Gastroesophageal sphincter (tissue), 4 donors: ENCODE data around the gene KLF6. TPM values are rescaled to one million over a fixed set of nuclear protein-coding genes. Genes with fewer than 3 reads are reported as not detected.

Source experiments
- ATAC-seq: fragments of 150-250 bp; one replicate; pipeline ENCODE4 v1.9.1; 2016; ENCODE audit warnings: mild to moderate bottlenecking, moderate library complexity
- H3K27ac ChIP-seq, 4 donors: fragments of 200-600 bp; sonication (generic) in 3 of 4; 1 replicate in 3 of 4; 2 replicates in 1 of 4; pipeline ENCODE4 v1.5.1; 2016 to 2019
- H3K27me3 ChIP-seq: fragments of 200-600 bp; sonication (generic); one replicate; pipeline ENCODE4 v1.5.1; 2019
- H3K36me3 ChIP-seq, 2 donors: fragments of 200-600 bp; sonication (generic); one replicate each; pipeline ENCODE4 v1.5.1; 2019; ENCODE audit warnings: control low read depth in 1 of 2
- H3K4me1 ChIP-seq, 3 donors: fragments of 200-600 bp; sonication (generic); 1 replicate in 2 of 3; 2 replicates in 1 of 3; pipeline ENCODE4 v1.5.1; 2016 to 2019; ENCODE audit warnings: control low read depth in 2 of 3
- H3K4me3 ChIP-seq, 2 donors: fragments of 200-600 bp; sonication (generic); one replicate each; pipeline ENCODE4 v1.5.1; 2019; ENCODE audit warnings: mild to moderate bottlenecking in 1 of 2, moderate library complexity in 1 of 2
- H3K9me3 ChIP-seq, 3 donors: fragments of 200-600 bp; sonication (generic); one replicate each; pipeline ENCODE4 v1.5.1; 2017 to 2019; ENCODE audit warnings: control low read depth in 2 of 3
- EP300 ChIP-seq: sonication (generic); formaldehyde crosslinking; IDR thresholded peaks from one replicate; pipeline ENCODE4 v1.6.1; 2017; ENCODE audit warnings: antibody characterized with exemption, mild to moderate bottlenecking
- POLR2A ChIP-seq, 2 donors: fragments of 450-650 bp; IDR thresholded peaks; one replicate each; pipeline ENCODE4 v1.6.1; 2017; ENCODE audit warnings: antibody characterized with exemption in 2 of 2, mild to moderate bottlenecking in 2 of 2, moderate library complexity in 1 of 2
- POLR2AphosphoS5 ChIP-seq: sonication (generic); formaldehyde crosslinking; IDR thresholded peaks from one replicate; pipeline ENCODE4 v1.6.1; 2017; ENCODE audit warnings: antibody characterized with exemption
- WGBS, 2 donors: methylation state at CpG; one replicate each; pipeline ENCODE4 v1.1.5; 2018; ENCODE audit warnings: low coverage in 1 of 2; 5-methylcytosine and 5-hydroxymethylcytosine counted together
- total RNA-seq, 4 donors: library from RNA; depleted of rRNA; stranded (reverse); fragments of >200 nt; gene quantifications; one replicate each; pipeline ENCODE4 v1.1.0, GENCODE V29; 2016
- TF ChIP-seq, protein P1 (sequence below), 4 experiments: fragments of 200-600 bp in 2 of 4; fragments of 450-650 bp in 2 of 4; sonication (generic) in 1 of 4; IDR thresholded peaks; one replicate each; pipeline ENCODE4 v1.5.1; 2017 to 2019; ENCODE audit warnings: antibody characterized with exemption in 4 of 4, mild to moderate bottlenecking in 2 of 4, moderate library complexity in 2 of 4

KLF6 gene
- total RNA-seq, 4 donors from 2014 or later, result 90.3 to 113 (median 105) TPM

DNA sequence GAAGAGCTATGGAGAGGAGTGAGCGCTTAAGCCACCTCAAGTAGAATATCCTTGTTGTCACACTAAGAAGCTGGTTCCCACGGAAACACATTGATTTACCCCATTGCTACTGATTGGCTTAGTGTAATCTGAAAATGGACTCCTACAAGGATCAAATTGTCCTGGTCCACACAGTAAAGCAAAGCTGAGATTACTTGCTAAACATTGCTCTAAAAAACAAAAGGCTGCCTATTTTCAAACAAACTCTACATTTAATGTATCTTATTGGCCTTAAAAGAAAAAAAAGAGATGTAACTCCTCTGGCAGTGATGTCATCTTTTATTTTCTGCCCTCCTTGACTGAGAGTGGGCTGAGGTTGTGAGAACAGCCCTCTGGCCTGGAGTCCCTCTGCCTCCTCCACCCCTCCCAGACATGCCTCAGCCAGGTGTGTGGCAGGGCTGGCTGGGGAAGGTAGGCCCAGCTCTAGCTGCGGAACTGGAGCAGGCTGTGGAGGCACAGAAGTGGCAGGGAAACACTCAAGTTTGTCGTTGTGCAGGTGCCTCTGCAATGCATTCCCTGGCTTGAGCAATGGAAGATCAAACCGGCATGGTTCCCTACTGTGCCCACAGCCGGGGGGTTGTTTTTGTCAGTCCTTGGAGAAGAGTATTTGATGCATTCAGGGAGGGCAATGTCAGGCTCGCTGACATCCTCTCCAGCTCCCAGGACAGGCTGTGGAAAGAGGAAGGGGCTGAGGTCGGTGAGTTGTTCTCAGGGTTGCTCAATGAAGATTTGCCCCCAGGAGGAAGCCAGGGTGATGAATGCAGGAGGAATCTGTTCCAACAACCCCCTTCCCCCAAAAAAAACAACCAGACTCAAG, 9.1 kb downstream of the KLF6 start:
- H3K27me3 ChIP-seq, result no peaks in the 10 kb centered on the region
- TF ChIP-seq, protein P1, sequence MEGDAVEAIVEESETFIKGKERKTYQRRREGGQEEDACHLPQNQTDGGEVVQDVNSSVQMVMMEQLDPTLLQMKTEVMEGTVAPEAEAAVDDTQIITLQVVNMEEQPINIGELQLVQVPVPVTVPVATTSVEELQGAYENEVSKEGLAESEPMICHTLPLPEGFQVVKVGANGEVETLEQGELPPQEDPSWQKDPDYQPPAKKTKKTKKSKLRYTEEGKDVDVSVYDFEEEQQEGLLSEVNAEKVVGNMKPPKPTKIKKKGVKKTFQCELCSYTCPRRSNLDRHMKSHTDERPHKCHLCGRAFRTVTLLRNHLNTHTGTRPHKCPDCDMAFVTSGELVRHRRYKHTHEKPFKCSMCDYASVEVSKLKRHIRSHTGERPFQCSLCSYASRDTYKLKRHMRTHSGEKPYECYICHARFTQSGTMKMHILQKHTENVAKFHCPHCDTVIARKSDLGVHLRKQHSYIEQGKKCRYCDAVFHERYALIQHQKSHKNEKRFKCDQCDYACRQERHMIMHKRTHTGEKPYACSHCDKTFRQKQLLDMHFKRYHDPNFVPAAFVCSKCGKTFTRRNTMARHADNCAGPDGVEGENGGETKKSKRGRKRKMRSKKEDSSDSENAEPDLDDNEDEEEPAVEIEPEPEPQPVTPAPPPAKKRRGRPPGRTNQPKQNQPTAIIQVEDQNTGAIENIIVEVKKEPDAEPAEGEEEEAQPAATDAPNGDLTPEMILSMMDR (IDR thresholded peaks at IDR 0.05), result no peak
- peak; percentile 83 for TF ChIP-seq POLR2AphosphoS5
- peak in 1 of 2 donors; percentile 11 for TF ChIP-seq POLR2A (IDR thresholded peaks at IDR 0.05)
- TF ChIP-seq EP300, result no peak
- 60 to 81% methylated on average over 2 to 3 of the region's 8 CpGs for WGBS, 2 donors
- peak; percentile 40 for ATAC-seq
- peaks cover 5 to 58% of the 10 kb centered on the region in 2 donors for H3K36me3 ChIP-seq
- peaks cover 25 to 68% (median 33%) of the 10 kb centered on the region in 3 donors for H3K4me1 ChIP-seq
- peak overlapping the region; percentile 93 to 100 (median 100) for H3K27ac ChIP-seq
- no peak overlapping the region for H3K4me3 ChIP-seq
- no peaks in the 10 kb centered on the region for H3K9me3 ChIP-seq

GRCh38 chr10:3774814-3775695, 10.0 kb downstream of the KLF6 start:
- H3K27ac ChIP-seq, result peak overlapping the region; percentile 93 to 100 (median 100)
- ATAC-seq, result peak; percentile 42
- H3K9me3 ChIP-seq, result no peaks in the 10 kb centered on the region
- WGBS, 2 donors, result 35 to 47% methylated on average over 17 to 18 of the region's 21 CpGs
- peaks cover 5 to 49% of the 10 kb centered on the region in 2 donors for H3K36me3 ChIP-seq
- no peak overlapping the region for H3K4me3 ChIP-seq
- TF ChIP-seq POLR2AphosphoS5, result peak; percentile 87
- TF ChIP-seq, protein P1 (IDR thresholded peaks at IDR 0.05), result no peak
- no peak for TF ChIP-seq EP300
- no peak for TF ChIP-seq POLR2A (IDR thresholded peaks at IDR 0.05)
- no peaks in the 10 kb centered on the region for H3K27me3 ChIP-seq
- H3K4me1 ChIP-seq, result peaks cover 25 to 59% (median 33%) of the 10 kb centered on the region in 3 donors

GRCh38 chr10:3774018-3774813, 10.8 kb downstream of the KLF6 start:
- Histone ChIP-seq H3K27ac (peak overlapping the region; percentile 93 to 100 (median 100)), H3K9me3 (no peaks in the 10 kb centered on the region), H3K4me1 (peaks cover 23 to 50% (median 28%) of the 10 kb centered on the region in 3 donors), H3K4me3 (no peak overlapping the region), H3K36me3 (peaks cover 5 to 41% of the 10 kb centered on the region in 2 donors), H3K27me3 (no peaks in the 10 kb centered on the region)
- no peak for ATAC-seq
- 89 to 96% methylated on average over 8 to 12 of the region's 17 CpGs for WGBS, 2 donors
- TF ChIP-seq EP300 (no peak), POLR2A (IDR thresholded peaks at IDR 0.05) (no peak), POLR2AphosphoS5 (no peak)
- TF ChIP-seq, protein P1 (IDR thresholded peaks at IDR 0.05), result no peak

- no peaks in the 10 kb centered on the region for H3K27me3 ChIP-seq
- no peaks in the 10 kb centered on the region for H3K9me3 ChIP-seq
- H3K27ac ChIP-seq, result peak overlapping the region in 2 of 4 donors; percentile 99 to 100
- no peak for TF ChIP-seq POLR2A (IDR thresholded peaks at IDR 0.05)
- peak; percentile 10 for TF ChIP-seq POLR2AphosphoS5
- H3K36me3 ChIP-seq, result peaks cover 0 to 34% of the 10 kb centered on the region in 2 donors
- peaks cover 16 to 44% (median 24%) of the 10 kb centered on the region in 3 donors for H3K4me1 ChIP-seq
- WGBS, 2 donors, result 82 to 86% methylated on average over 10 of the region's 10 CpGs
- no peak for ATAC-seq
- H3K4me3 ChIP-seq, result no peak overlapping the region
These were observed 11.5 kb downstream of the KLF6 start for GRCh38 chr10:3773460-3774017.
